Neural progenitor cell (in vitro differentiated cells): Measurements from ENCODE around the gene SKIC8. TPM values are rescaled to one million over a fixed set of nuclear protein-coding genes. Genes with fewer than 3 reads are reported as not detected.

Source experiments
- DNase-seq: peaks from one replicate; pipeline ENCODE4 v3.0.0-alpha.2; 2016; ENCODE audit warnings: low spot score
- H2AFZ ChIP-seq: fragments of 200-600 bp; sonication (generic); replicated peaks from 2 replicates; pipeline ENCODE4 v1.6.1; 2016; ENCODE audit warnings: antibody characterized with exemption
- H3F3A ChIP-seq: fragments of 200-600 bp; sonication (generic); 2 replicates; pipeline ENCODE4 v1.6.1; 2016; ENCODE audit warnings: antibody characterized with exemption, low read depth
- H3K27ac ChIP-seq: fragments of 200-600 bp; sonication (generic); 2 replicates; pipeline ENCODE4 v1.5.1; 2016; ENCODE audit warnings: mild to moderate bottlenecking
- H3K27me3 ChIP-seq: fragments of 200-600 bp; sonication (generic); 2 replicates; pipeline ENCODE4 v1.6.1; 2016; ENCODE audit warnings: mild to moderate bottlenecking, moderate library complexity
- H3K36me3 ChIP-seq: fragments of 200-600 bp; sonication (generic); 2 replicates; pipeline ENCODE4 v1.5.1; 2016
- H3K4me1 ChIP-seq: fragments of 200-600 bp; sonication (generic); 2 replicates; pipeline ENCODE4 v1.6.1; 2016; ENCODE audit warnings: mixed run types
- H3K4me2 ChIP-seq: fragments of 200-600 bp; sonication (generic); 2 replicates; pipeline ENCODE4 v1.6.1; 2016
- H3K4me3 ChIP-seq: fragments of 200-600 bp; sonication (generic); 2 replicates; pipeline ENCODE4 v1.5.1; 2016
- H3K79me2 ChIP-seq: fragments of 200-600 bp; sonication (generic); 2 replicates; pipeline ENCODE4 v1.6.1; 2016; ENCODE audit warnings: low read depth
- H3K9ac ChIP-seq: fragments of 200-600 bp; sonication (generic); 2 replicates; pipeline ENCODE4 v1.6.1; 2016
- H3K9me3 ChIP-seq: fragments of 200-600 bp; sonication (generic); 2 replicates; pipeline ENCODE4 v1.5.1; 2016; ENCODE audit warnings: low read depth
- H4K20me1 ChIP-seq: fragments of 200-600 bp; sonication (generic); 2 replicates; pipeline ENCODE4 v1.6.1; 2016; ENCODE audit warnings: low read depth
- H3K27ac Mint-ChIP-seq: 3 replicates; pipeline ENCODE4 v1.8.0; 2021; ENCODE audit warnings: mixed read lengths
- H3K27me3 Mint-ChIP-seq: 2 replicates; pipeline ENCODE4 v1.8.0; 2022; ENCODE audit warnings: low read depth, mild to moderate bottlenecking, inconsistent platforms, moderate library complexity, mixed read lengths; ENCODE audit not compliant: insufficient read depth
- H3K36me3 Mint-ChIP-seq: 3 replicates; pipeline ENCODE4 v1.8.0; 2021; ENCODE audit warnings: mixed read lengths
- H3K4me1 Mint-ChIP-seq: 3 replicates; pipeline ENCODE4 v1.8.0; 2021; ENCODE audit warnings: mixed read lengths
- H3K4me3 Mint-ChIP-seq: 3 replicates; pipeline ENCODE4 v1.8.0; 2021; ENCODE audit warnings: mild to moderate bottlenecking, moderate library complexity, mixed read lengths
- H3K9me3 Mint-ChIP-seq: 3 replicates; pipeline ENCODE4 v1.8.0; 2020; ENCODE audit warnings: mixed read lengths
- EZH2 ChIP-seq: fragments of 200-600 bp; sonication (generic); IDR thresholded peaks from 2 replicates; pipeline ENCODE4 v1.6.1; 2017; ENCODE audit warnings: antibody characterized with exemption, mild to moderate bottlenecking, moderate library complexity
- EZH2phosphoT487 ChIP-seq: fragments of 200-600 bp; sonication (generic); IDR thresholded peaks from 2 replicates; pipeline ENCODE4 v1.6.1; 2017; ENCODE audit warnings: antibody characterized with exemption
- total RNA-seq: library from RNA; depleted of rRNA; stranded (reverse); fragments of >200 nt; gene quantifications from 2 replicates; pipeline ENCODE4 v1.2.3, GENCODE V29; 2015; ENCODE audit warnings: low replicate concordance
- TF ChIP-seq, protein P1 (sequence below): fragments of 200-600 bp; sonication (generic); IDR thresholded peaks from 2 replicates; pipeline ENCODE4 v1.5.1; 2017; ENCODE audit warnings: antibody characterized with exemption, mild to moderate bottlenecking

SKIC8 gene
- total RNA-seq, 1 donor from 2014 or later = 76.0 TPM

DNA sequence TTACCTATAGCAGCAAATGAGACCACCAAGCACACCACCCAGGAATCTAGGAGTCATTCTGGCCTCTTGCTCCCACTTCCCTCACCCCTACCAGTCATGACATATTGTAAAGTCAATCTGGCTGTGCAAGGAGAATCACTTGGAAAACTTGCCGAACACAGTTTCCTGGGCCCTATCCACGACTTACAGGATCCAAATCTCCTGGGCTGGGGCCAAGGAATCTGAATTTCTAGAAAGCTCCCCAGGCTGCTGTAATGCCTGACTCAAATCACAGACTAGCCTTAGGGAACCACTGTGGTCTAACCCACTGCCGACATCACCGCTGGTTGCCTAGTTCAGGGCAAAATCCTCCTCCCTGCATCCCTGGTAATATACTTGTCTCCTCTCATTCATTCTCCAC lies 36.6 kb upstream of the SKIC8 start:
- Histone ChIP-seq H3F3A (peaks cover 35% of the 10 kb centered on the region), H3K27ac (no peak overlapping the region), H3K4me2 (no peak overlapping the region), H3K36me3 (no peaks in the 10 kb centered on the region), H3K4me3 (no peak overlapping the region), H3K79me2 (peaks cover 7% of the 10 kb centered on the region), H3K4me1 (peaks cover 35% of the 10 kb centered on the region), H3K27me3 (peaks cover 32% of the 10 kb centered on the region), H4K20me1 (peaks cover 4% of the 10 kb centered on the region), H3K9ac (no peak overlapping the region), H2AFZ (no peak overlapping the region), H3K9me3 (no peaks in the 10 kb centered on the region)
- no peaks in the 10 kb centered on the region for H3K36me3 Mint-ChIP-seq
- no peak overlapping the region for H3K27ac Mint-ChIP-seq
- H3K9me3 Mint-ChIP-seq = no peaks in the 10 kb centered on the region
- TF ChIP-seq, protein P1, sequence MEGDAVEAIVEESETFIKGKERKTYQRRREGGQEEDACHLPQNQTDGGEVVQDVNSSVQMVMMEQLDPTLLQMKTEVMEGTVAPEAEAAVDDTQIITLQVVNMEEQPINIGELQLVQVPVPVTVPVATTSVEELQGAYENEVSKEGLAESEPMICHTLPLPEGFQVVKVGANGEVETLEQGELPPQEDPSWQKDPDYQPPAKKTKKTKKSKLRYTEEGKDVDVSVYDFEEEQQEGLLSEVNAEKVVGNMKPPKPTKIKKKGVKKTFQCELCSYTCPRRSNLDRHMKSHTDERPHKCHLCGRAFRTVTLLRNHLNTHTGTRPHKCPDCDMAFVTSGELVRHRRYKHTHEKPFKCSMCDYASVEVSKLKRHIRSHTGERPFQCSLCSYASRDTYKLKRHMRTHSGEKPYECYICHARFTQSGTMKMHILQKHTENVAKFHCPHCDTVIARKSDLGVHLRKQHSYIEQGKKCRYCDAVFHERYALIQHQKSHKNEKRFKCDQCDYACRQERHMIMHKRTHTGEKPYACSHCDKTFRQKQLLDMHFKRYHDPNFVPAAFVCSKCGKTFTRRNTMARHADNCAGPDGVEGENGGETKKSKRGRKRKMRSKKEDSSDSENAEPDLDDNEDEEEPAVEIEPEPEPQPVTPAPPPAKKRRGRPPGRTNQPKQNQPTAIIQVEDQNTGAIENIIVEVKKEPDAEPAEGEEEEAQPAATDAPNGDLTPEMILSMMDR = no peak
- no peak for TF ChIP-seq EZH2
- TF ChIP-seq EZH2phosphoT487 = no peak
- no peak overlapping the region for H3K4me3 Mint-ChIP-seq
- peaks cover 26% of the 10 kb centered on the region for H3K27me3 Mint-ChIP-seq
- DNase-seq = no peak
- peaks cover 34% of the 10 kb centered on the region for H3K4me1 Mint-ChIP-seq

DNA sequence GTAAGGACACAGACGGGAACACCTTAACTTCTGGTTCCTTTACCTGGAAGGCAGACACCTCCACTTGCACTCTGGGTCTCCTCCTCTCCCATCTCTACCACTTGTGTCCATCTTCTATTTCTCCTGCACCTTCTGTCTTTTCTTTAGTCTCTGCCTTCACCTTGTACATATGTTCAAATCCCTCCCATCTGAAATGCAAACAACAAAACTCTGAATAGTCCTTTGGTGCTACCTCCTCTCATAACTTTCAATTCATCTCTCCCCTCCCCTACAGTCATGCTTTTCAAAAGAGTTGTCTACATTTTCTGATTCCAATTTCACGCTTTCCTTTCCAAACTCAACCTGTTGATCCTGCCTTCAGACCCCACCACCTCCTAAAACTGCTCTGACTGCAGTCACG lies 35.4 kb upstream of the SKIC8 start:
- no peak overlapping the region for H3K4me3 Mint-ChIP-seq
- H3K79me2 ChIP-seq = no peaks in the 10 kb centered on the region
- no peak for TF ChIP-seq EZH2
- TF ChIP-seq, protein P1 = no peak
- no peak for TF ChIP-seq EZH2phosphoT487
- no peak overlapping the region for H3K4me2 ChIP-seq
- H3K4me1 ChIP-seq = peaks cover 33% of the 10 kb centered on the region
- no peaks in the 10 kb centered on the region for H4K20me1 ChIP-seq
- H2AFZ ChIP-seq = no peak overlapping the region
- H3F3A ChIP-seq = peaks cover 39% of the 10 kb centered on the region
- peaks cover 20% of the 10 kb centered on the region for H3K27me3 ChIP-seq
- no peak overlapping the region for H3K27ac Mint-ChIP-seq
- H3K36me3 Mint-ChIP-seq = no peaks in the 10 kb centered on the region
- DNase-seq = no peak
- no peaks in the 10 kb centered on the region for H3K36me3 ChIP-seq
- H3K27ac ChIP-seq = no peak overlapping the region
- H3K9ac ChIP-seq = no peak overlapping the region
- H3K27me3 Mint-ChIP-seq = peaks cover 22% of the 10 kb centered on the region
- no peaks in the 10 kb centered on the region for H3K9me3 ChIP-seq
- no peaks in the 10 kb centered on the region for H3K9me3 Mint-ChIP-seq
- H3K4me3 ChIP-seq = no peak overlapping the region
- H3K4me1 Mint-ChIP-seq = peaks cover 32% of the 10 kb centered on the region

DNA sequence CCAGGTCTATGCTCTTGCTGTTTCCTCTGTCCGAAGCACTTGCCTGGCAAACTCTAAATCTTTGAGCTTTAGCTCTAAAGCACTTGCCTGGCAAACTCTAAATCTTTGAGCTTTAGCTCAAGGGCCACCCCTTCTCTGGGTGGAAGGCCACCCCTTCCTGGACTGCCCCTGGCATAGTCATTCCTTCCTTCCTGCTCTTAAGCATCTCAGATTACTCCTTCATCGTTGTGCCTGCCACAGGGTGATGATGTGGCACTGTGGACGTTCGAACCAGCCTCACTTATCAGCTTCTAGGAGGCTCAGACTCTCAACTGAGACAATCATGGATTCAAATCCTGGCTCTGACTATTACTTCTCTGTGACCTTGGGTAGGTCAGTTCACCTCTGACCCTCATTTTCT lies 30.2 kb upstream of the SKIC8 start:
- Mint-ChIP-seq H3K27me3 (peaks cover 8% of the 10 kb centered on the region), H3K4me1 (peaks cover 38% of the 10 kb centered on the region), H3K36me3 (no peaks in the 10 kb centered on the region), H3K9me3 (no peaks in the 10 kb centered on the region), H3K27ac (no peak overlapping the region), H3K4me3 (no peak overlapping the region)
- no peak for DNase-seq
- Histone ChIP-seq H3K9me3 (no peaks in the 10 kb centered on the region), H3K27me3 (no peaks in the 10 kb centered on the region), H3K4me1 (peaks cover 29% of the 10 kb centered on the region), H3K27ac (no peak overlapping the region), H3K4me3 (no peak overlapping the region), H3F3A (peaks cover 40% of the 10 kb centered on the region), H3K79me2 (no peaks in the 10 kb centered on the region), H3K36me3 (no peaks in the 10 kb centered on the region), H3K9ac (no peak overlapping the region), H2AFZ (no peak overlapping the region), H4K20me1 (no peaks in the 10 kb centered on the region), H3K4me2 (no peak overlapping the region)
- TF ChIP-seq, protein P1 = no peak
- TF ChIP-seq EZH2phosphoT487 (no peak), EZH2 (no peak)
